NCI-H1048 (cell line): ENCODE measurements around the gene RGPD4.

Experiments
- DNase-seq: peaks from one replicate; lab custom pipeline; 2025; lab: John Stamatoyannopoulos, UW

The RGPD4 gene

GRCh38 chr2:107931412-107931811, 104.7 kb downstream of the RGPD4 start:
- DNase-seq = no peak

DNA sequence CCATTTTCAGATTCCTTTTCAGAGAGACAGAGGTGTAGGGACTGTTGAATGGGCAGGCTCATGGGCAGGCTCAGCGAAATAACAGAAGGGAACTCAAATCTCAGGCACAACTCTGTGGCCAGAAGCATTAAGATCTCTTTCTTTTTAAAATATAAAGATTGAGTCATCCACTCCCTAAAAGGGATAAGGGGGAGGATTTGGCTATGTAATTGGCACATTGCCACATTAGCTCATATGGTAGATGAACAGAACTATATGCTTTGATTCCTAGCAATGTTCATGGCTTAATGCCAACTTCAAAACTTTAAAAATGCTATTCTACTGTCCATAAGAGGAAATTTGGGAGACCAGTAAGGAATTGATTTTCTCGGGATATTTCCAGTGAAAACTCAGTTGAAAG, 105.8 kb downstream of the RGPD4 start:
- no peak for DNase-seq

DNA sequence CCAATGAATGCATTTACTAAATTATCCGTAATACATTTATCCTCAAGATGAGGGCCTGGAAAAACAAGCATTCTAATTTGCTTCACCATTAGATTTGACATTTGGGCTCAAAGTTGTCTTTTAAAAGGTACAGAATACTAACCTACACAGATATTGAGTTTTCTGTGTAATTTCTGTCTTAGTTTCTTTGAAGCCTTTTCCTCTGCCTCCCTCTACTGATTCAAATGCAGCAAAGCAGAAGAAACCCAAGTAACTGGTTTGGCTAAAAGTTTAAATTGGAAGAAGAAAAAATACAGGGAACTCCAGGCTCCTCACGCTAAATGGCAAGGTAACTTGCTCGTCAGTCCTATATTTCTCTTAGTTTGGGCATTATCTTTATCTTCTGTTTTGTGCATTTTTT, 106.3 kb downstream of the RGPD4 start:
- DNase-seq = no peak

DNA sequence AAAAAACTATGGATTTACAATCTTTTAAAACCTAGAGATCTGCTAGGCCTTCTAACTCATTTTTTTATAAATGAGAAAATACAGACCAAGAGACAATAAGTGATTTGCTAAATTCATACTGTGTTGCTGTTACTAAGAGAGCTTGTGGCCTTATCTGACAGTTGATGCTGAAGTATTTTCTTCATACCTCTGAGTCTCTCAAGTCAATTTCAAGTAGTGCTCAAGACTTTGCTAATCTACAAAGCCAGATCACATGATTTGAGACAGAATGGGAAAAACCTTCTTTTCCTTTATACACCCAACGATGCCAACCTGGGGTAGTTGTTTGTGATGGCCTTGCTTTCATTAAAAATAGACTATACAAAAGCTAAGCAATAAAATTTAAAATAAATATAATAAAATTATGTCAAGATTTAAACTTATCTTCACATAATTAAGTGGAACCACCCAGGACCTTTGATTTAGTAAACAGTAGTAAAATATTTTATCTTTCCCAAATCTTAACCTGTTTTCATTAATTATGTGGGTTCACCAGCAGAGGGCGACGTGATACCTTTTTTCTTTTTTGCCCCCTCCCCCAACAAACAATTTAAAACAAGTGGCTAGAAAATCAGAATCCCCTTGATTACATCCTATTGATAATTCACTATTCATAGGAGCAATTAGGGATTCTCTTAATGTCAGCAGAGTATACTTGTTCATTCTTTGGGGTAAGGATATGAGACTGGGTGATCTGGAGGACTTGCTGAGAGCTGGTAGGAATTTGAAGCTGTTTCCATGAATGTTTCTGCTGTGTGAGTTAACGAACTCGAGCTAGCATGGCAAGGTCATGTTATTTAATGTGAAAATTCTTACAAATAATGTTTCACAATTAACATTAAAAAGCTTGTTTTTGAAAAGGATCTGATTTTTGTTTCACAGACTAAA, 110.0 kb downstream of the RGPD4 start:
- no peak for DNase-seq
